ENCODE measurements around the gene ZNF215. TPM values are rescaled to one million over a fixed set of nuclear protein-coding genes. Genes with fewer than 3 reads are reported as not detected.
"Not testable (repeated sequence)": the region's sequence is repeated elsewhere in the genome, so short reads cannot be mapped to it uniquely, and the experiment has no call there.

ZNF215 gene
- total and polyA plus RNA-seq, 4 donors: 0.07 to 0.42 (median 0.20) TPM

- DNase-seq (ENCODE audit: low spot score): no peak
- H3K36me3 ChIP-seq (ENCODE audit: control insufficient read depth in 4 of 4, insufficient read depth in 3 of 4, low read depth in 1 of 4, low read length in 3 of 4): no peaks in the 10 kb centered on the region
- H3K27me3 ChIP-seq (ENCODE audit: control insufficient read depth in 4 of 4, insufficient read depth in 4 of 4, low read length in 3 of 4): peaks cover 0 to 4% (median 0%) of the 10 kb centered on the region in 4 donors
- no peaks in the 10 kb centered on the region for H3K9me3 ChIP-seq (ENCODE audit: control insufficient read depth in 4 of 4, low read length in 3 of 4)
- H3K4me3 ChIP-seq (ENCODE audit: low read depth in 1 of 3, low read length in 3 of 3): no peak overlapping the region
- no peak overlapping the region for H3K9ac ChIP-seq (ENCODE audit: low read depth in 1 of 2, low read length in 2 of 2)
- no peak overlapping the region for H3K27ac ChIP-seq (ENCODE audit: low read depth in 1 of 2, low read length in 2 of 2)
- no peaks in the 10 kb centered on the region for H3K4me1 ChIP-seq (ENCODE audit: control insufficient read depth in 4 of 4, insufficient read depth in 4 of 4, low read length in 3 of 4)
- TF ChIP-seq FOXA2 (IDR thresholded peaks at IDR 0.05) (no peak), RXRA (IDR thresholded peaks at IDR 0.05) (no peak), FOXA1 (IDR thresholded peaks at IDR 0.05) (no peak), ZBTB33 (IDR thresholded peaks at IDR 0.05) (no peak), YY1 (IDR thresholded peaks at IDR 0.05) (no peak), GABPA (IDR thresholded peaks at IDR 0.05 in 1 of 2, conservative IDR thresholded peaks at IDR 0.05 in 1 of 2) (no peak)
Measured at GRCh38 chr11:6941970-6942369, 15.7 kb downstream of the ZNF215 start.

GRCh38 chr11:6943131-6943530 lies 16.9 kb downstream of the ZNF215 start:
- 84% methylated on average over 3 of the region's 3 CpGs for WGBS
- TF ChIP-seq HNF4A (conservative IDR thresholded peaks at IDR 0.05) (no peak), YY1 (IDR thresholded peaks at IDR 0.05) (no peak), ZBTB33 (IDR thresholded peaks at IDR 0.05) (no peak), EGR1 (IDR thresholded peaks at IDR 0.05; ENCODE audit: low read depth in 2 of 2) (no peak), CTCF (IDR thresholded peaks at IDR 0.05; ENCODE audit: low read depth, low read length, missing input control) (no peak), HNF4G (IDR thresholded peaks at IDR 0.05) (no peak), REST (IDR thresholded peaks at IDR 0.05) (no peak), ATF3 (IDR thresholded peaks at IDR 0.05) (no peak), JUND (IDR thresholded peaks at IDR 0.05) (no peak), FOXA2 (IDR thresholded peaks at IDR 0.05) (no peak)

GRCh38 chr11:6954248-6954647 lies 28.0 kb downstream of the ZNF215 start:
- H3K27ac ChIP-seq (ENCODE audit: low read depth in 1 of 2, low read length in 2 of 2); DNase-seq (ENCODE audit: low spot score); H3K9ac ChIP-seq (ENCODE audit: low read depth in 1 of 2, low read length in 2 of 2); H3K27me3 ChIP-seq (ENCODE audit: control insufficient read depth in 4 of 4, insufficient read depth in 4 of 4, low read length in 3 of 4); H3K36me3 ChIP-seq (ENCODE audit: control insufficient read depth in 4 of 4, insufficient read depth in 3 of 4, low read depth in 1 of 4, low read length in 3 of 4); H3K9me3 ChIP-seq (ENCODE audit: control insufficient read depth in 4 of 4, low read length in 3 of 4); H3K4me1 ChIP-seq (ENCODE audit: control insufficient read depth in 4 of 4, insufficient read depth in 4 of 4, low read length in 3 of 4); H3K4me3 ChIP-seq (ENCODE audit: low read depth in 1 of 3, low read length in 3 of 3): not testable (repeated sequence)
- WGBS: 90% methylated on average over 10 of the region's 10 CpGs

More at GRCh38 chr11:6943131-6943530, 16.9 kb downstream of the ZNF215 start:
- H3K9ac ChIP-seq (ENCODE audit: low read depth in 1 of 2, low read length in 2 of 2): no peak overlapping the region
- DNase-seq (ENCODE audit: low spot score): no peak
- no peak overlapping the region for H3K4me3 ChIP-seq (ENCODE audit: low read depth in 1 of 3, low read length in 3 of 3)
- H3K9me3 ChIP-seq (ENCODE audit: control insufficient read depth in 4 of 4, low read length in 3 of 4): peaks cover 0 to 2% (median 0%) of the 10 kb centered on the region in 4 donors
- H3K4me1 ChIP-seq (ENCODE audit: control insufficient read depth in 4 of 4, insufficient read depth in 4 of 4, low read length in 3 of 4): no peaks in the 10 kb centered on the region
- no peak overlapping the region for H3K27ac ChIP-seq (ENCODE audit: low read depth in 1 of 2, low read length in 2 of 2)
- no peaks in the 10 kb centered on the region for H3K36me3 ChIP-seq (ENCODE audit: control insufficient read depth in 4 of 4, insufficient read depth in 3 of 4, low read depth in 1 of 4, low read length in 3 of 4)
- peaks cover 0 to 4% (median 0%) of the 10 kb centered on the region in 4 donors for H3K27me3 ChIP-seq (ENCODE audit: control insufficient read depth in 4 of 4, insufficient read depth in 4 of 4, low read length in 3 of 4)

Measured in liver (tissue), 9 donors.